HG03095 (cell line): Measurements from ENCODE around the gene LRP1B.

Experiments used
- ATAC-seq: cut with Tn5 transposase; IDR thresholded peaks from one replicate; pipeline ENCODE4 v1.9.1; 2021; ENCODE audit warnings: moderate library complexity; ENCODE audit not compliant: unreplicated experiment

LRP1B gene

GRCh38 chr2:140246957-140247356 is 1883.9 kb downstream of the LRP1B start:
- ATAC-seq, result no peak

DNA sequence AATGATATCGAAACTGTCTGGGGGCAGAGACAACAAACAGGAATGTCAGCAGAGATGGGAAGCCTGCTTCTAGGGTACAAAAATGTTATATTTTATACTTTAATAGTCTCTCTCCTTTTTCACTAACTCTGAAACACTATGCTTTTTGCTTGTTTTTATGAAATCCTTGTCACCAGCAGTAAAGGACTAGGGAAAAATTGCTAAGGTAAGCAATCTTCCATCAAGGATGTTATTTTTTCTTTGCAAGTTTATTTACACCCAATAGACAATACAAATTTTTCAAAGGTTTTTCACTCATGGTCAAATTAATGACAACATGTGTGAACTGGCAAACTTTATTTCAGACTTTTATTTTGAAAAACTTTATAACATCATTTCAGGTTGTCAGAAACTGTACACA is 1884.8 kb downstream of the LRP1B start:
- no peak for ATAC-seq

GRCh38 chr2:140242889-140243288 is 1887.9 kb downstream of the LRP1B start:
- no peak for ATAC-seq

DNA sequence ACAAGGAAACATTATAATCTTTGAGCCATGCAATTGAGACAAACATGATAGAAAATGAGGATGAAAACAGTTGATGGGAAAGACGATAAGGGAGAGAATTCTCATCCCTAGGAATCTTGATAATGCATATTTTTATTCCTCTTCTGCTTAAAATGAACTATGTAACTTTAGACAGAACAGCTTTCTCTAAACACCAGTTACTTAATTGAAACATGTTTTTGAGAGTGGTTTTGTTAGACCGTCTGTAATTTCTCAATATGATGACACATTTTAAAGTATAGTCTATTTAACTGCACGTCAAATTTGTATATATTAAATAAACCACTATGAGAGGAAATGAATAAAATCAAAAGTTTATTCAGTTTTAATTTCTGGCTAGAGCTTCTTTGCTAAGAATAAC is 1896.7 kb downstream of the LRP1B start:
- ATAC-seq, result no peak

GRCh38 chr2:140210963-140211362 is 1919.9 kb downstream of the LRP1B start:
- no peak for ATAC-seq

- ATAC-seq, result no peak
These were observed 1925.7 kb downstream of the LRP1B start for GRCh38 chr2:140205093-140205492.

- ATAC-seq, result no peak
These were observed 1927.5 kb downstream of the LRP1B start for GRCh38 chr2:140203347-140203746.

- no peak for ATAC-seq
These were observed 1929.2 kb downstream of the LRP1B start for GRCh38 chr2:140201572-140201971.

DNA sequence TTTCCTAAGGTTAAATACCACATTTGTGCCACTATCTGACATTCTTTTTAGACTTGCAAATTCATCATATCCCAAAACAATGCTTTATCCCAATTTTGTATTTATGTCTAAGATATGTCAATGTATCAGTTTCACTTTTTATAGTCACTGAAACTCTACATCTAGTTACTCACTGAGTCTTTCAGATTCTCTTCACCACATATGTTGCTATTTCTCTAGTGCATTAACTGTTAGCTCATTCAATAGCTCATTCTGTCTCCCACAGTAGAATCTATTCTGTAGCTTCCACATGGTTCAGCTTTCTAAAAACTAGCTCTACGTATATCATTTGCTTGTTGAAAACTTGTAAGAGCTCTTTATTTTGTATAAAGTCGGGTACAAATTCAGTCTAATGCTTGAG is 1930.1 kb downstream of the LRP1B start:
- ATAC-seq, result no peak

- no peak for ATAC-seq
These were observed 1930.5 kb downstream of the LRP1B start for GRCh38 chr2:140200307-140200706.

- no peak for ATAC-seq
These were observed 1931.5 kb downstream of the LRP1B start for GRCh38 chr2:140199312-140199711.

DNA sequence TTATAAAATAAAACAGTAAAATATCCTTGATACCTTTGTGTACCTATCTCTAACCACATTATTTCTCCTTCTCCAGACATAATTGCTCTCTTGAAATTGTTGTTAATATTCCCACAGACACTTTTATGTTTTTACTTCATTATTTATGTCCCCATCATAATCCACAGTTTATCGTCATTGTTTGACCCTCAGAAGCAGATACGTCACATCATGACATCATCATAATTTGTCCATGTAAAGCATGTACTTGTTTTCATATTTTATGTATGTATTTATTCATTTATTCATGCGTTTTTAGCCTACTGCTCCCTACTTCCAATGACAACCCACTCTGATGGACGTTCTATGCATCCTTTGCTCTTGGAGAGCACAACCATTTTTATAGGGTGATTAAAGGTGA is 1943.7 kb downstream of the LRP1B start:
- no peak for ATAC-seq

GRCh38 chr2:140186313-140186712 is 1944.5 kb downstream of the LRP1B start:
- ATAC-seq, result no peak

DNA sequence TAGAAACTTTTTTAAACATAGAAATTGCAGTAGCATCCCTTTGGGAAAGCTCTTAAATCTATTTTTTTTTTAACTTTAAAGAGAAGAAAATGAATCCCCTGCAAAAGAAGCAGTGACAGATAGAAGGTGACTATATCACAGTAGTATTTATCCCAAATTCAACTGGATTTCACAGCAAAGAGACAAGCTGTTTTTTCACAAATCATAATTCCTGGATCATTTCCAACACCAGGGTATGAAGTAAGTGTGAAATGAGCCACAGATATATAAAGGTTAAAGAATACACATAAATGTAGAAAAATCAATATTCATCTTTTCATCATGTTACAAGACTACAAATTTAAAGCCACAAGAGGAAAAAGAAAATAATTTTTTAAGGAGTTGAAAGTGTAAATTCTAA is 1945.7 kb downstream of the LRP1B start:
- no peak for ATAC-seq

GRCh38 chr2:140183056-140183765 is 1947.6 kb downstream of the LRP1B start:
- no peak for ATAC-seq
